ENCODE measurements around the gene SEPTIN1. TPM values are rescaled to one million over a fixed set of nuclear protein-coding genes. Genes with fewer than 3 reads are reported as not detected.

The SEPTIN1 gene
- polyA plus RNA-seq, 6 donors from 2014 or later = 102 to 145 (median 112) TPM

- Mint-ChIP-seq H3K36me3 (peaks cover 0 to 6% of the 10 kb centered on the region in 2 donors), H3K27me3 (no peaks in the 10 kb centered on the region), H3K27ac (peak overlapping the region in 2 of 6 donors; percentile 42 to 83), H3K9me3 (no peaks in the 10 kb centered on the region), H3K4me1 (peaks cover 14 to 34% (median 21%) of the 10 kb centered on the region in 3 donors), H3K4me3 (peak overlapping the region in 1 of 8 donors; percentile 18)
- no peak for DNase-seq
- ATAC-seq (ENCODE audit: low read depth in 2 of 2) = no peak
These were observed 30.9 kb upstream of the SEPTIN1 start for GRCh38 chr16:30413112-30413806.

DNA sequence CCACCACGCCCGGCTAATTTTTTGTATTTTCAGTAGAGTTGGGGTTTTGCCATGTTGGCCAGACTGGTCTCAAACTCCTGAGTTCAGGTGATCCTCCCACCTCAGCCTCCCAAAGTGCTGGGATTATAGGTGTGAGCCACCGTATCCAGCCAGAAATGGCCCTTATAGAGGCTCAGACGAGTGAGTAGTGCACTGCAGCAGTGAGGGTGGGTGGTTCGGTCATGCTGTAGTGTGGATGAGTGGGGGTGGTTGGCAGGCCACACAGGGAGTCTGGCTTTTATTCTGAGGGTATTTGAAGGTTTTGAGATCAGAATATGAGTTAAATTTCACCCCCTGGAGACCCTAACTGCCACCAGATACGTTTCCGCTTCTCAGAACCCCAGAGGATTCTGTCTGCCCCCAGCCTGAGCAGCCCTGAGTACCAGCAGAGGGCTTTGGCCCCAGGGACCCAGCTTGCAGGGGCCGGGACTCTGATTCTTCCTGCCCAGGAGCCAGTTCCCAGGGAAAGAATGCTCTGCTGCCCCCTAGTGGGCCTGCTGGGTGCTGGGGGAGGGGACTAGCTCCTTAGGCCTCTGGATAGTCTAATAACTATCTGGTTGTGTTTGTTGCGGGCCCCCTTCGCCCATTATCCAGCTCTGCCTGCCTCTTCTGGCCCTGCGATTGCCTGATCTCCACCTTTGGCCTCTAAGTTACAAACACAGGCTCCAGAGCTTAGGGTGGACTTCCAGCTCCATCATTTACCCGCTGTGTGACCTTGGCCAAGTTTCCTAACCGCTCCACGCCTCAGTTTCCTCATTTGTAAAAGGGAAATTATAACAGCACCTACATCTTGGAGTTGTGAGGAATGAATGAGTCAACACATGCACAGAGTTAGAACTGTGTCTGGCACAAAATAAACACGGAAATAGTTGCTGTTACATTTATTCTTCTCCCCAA lies 27.0 kb upstream of the SEPTIN1 start:
- ATAC-seq (ENCODE audit: low read depth in 2 of 2) = peak; percentile 62 to 67
- Mint-ChIP-seq H3K27me3 (no peaks in the 10 kb centered on the region), H3K9me3 (no peaks in the 10 kb centered on the region)

GRCh38 chr16:30407804-30408534 lies 25.6 kb upstream of the SEPTIN1 start:
- peak overlapping the region; percentile 76 to 97 (median 84) for H3K4me3 Mint-ChIP-seq
- H3K36me3 Mint-ChIP-seq = peaks cover 0 to 6% of the 10 kb centered on the region in 2 donors
- H3K9me3 Mint-ChIP-seq = no peaks in the 10 kb centered on the region
- H3K4me1 Mint-ChIP-seq = peaks cover 22 to 30% (median 28%) of the 10 kb centered on the region in 3 donors
- no peak for DNase-seq
- no peak for ATAC-seq (ENCODE audit: low read depth in 2 of 2)
- H3K27me3 Mint-ChIP-seq = no peaks in the 10 kb centered on the region
- H3K27ac Mint-ChIP-seq = peak overlapping the region in 3 of 6 donors; percentile 43 to 85 (median 80)

More for the DNA sequence above, 27.0 kb upstream of the SEPTIN1 start:
- peak overlapping the region in 5 of 6 donors; percentile 28 to 87 (median 76) for H3K27ac Mint-ChIP-seq
- peaks cover 18 to 32% (median 25%) of the 10 kb centered on the region in 3 donors for H3K4me1 Mint-ChIP-seq
- DNase-seq = peak; percentile 90
- peak overlapping the region; percentile 30 to 87 (median 75) for H3K4me3 Mint-ChIP-seq
- peaks cover 0 to 6% of the 10 kb centered on the region in 2 donors for H3K36me3 Mint-ChIP-seq

- no peaks in the 10 kb centered on the region for H3K27me3 Mint-ChIP-seq
- H3K4me1 Mint-ChIP-seq = peaks cover 22 to 31% (median 28%) of the 10 kb centered on the region in 3 donors
- peak within 1 kb of the TSS; percentile 28 to 99 (median 94) for H3K27ac Mint-ChIP-seq
- peak; percentile 86 for DNase-seq
- H3K9me3 Mint-ChIP-seq = no peaks in the 10 kb centered on the region
- peaks cover 0 to 5% of the 10 kb centered on the region in 2 donors for H3K36me3 Mint-ChIP-seq
- ATAC-seq (ENCODE audit: low read depth in 2 of 2) = peak; percentile 81 to 85
- peak within 1 kb of the TSS; percentile 81 to 99 (median 97) for H3K4me3 Mint-ChIP-seq
These were observed 24.9 kb upstream of the SEPTIN1 start, which contains the start of gene ZNF771 for GRCh38 chr16:30407102-30407803. ZNF771 (plus strand) TSS chr16:30407606; CDS start chr16:30408054, 448 bp downstream.

DNA sequence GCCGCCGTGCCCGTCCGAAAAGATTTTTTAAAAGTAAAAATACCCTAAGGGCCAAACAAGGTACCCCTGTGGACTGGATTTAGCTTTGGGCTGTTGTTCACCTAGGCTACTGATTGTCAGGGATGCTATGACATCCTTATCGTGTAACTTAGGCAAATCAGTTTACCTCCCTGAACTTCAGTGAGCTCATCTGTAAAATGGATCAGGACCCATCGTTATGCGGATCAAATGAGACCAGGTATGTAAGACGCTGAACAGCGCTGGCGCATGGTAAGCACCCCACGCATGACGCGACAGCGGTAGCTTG lies 24.4 kb upstream of the SEPTIN1 start:
- Mint-ChIP-seq H3K4me3 (peak overlapping the region; percentile 81 to 99 (median 97)), H3K27ac (peak overlapping the region; percentile 28 to 99 (median 94)), H3K4me1 (peaks cover 23 to 33% (median 28%) of the 10 kb centered on the region in 3 donors), H3K36me3 (no peaks in the 10 kb centered on the region), H3K27me3 (no peaks in the 10 kb centered on the region), H3K9me3 (no peaks in the 10 kb centered on the region)
- DNase-seq (no peak), ATAC-seq (ENCODE audit: low read depth in 2 of 2) (peak; percentile 23 to 35)

DNA sequence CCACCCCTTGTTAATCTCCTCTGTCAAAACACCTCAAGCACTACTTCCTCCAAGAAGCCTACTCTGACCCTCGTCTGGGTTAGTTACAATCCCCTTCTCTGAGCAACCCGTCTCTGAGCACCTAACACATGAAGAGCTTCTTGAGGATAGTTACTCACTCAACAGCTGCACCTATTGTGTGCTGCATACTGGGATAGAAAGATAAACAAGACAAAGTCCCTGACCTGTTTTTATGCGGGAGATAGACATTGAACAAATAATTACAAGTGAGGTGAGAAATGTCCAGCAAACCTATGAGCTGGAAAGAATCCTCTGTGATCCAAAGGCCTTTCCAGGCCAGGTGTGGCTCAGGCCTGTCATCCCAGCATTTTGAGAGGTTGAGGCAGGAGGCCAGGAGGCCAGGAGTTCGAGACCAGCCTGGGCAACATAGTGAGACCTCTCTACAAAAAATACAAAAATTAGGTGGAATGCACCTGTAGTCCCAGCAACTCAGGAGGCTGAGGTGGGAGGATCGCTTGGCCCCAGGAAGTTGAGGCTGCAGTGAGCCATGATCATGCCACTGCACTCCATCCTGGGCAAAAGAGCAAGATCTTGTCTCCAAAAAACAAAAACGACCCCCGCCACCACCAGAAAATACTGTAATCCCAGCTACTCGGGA lies 19.5 kb upstream of the SEPTIN1 start:
- no peaks in the 10 kb centered on the region for H3K9me3 Mint-ChIP-seq
- no peak overlapping the region for H3K27ac Mint-ChIP-seq
- H3K36me3 Mint-ChIP-seq = no peaks in the 10 kb centered on the region
- no peak for DNase-seq
- no peak for ATAC-seq (ENCODE audit: low read depth in 2 of 2)
- H3K4me1 Mint-ChIP-seq = peaks cover 20 to 40% (median 36%) of the 10 kb centered on the region in 3 donors
- H3K4me3 Mint-ChIP-seq = peak overlapping the region; percentile 37 to 94 (median 88)
- no peaks in the 10 kb centered on the region for H3K27me3 Mint-ChIP-seq

GRCh38 chr16:30399435-30400186 lies 17.2 kb upstream of the SEPTIN1 start:
- no peak for DNase-seq
- no peak for ATAC-seq (ENCODE audit: low read depth in 2 of 2)
- no peaks in the 10 kb centered on the region for H3K27me3 Mint-ChIP-seq
- H3K27ac Mint-ChIP-seq = peak overlapping the region in 3 of 6 donors; percentile 19 to 89 (median 82)
- no peaks in the 10 kb centered on the region for H3K36me3 Mint-ChIP-seq
- no peaks in the 10 kb centered on the region for H3K9me3 Mint-ChIP-seq
- peaks cover 32 to 51% (median 50%) of the 10 kb centered on the region in 3 donors for H3K4me1 Mint-ChIP-seq
- peak overlapping the region; percentile 84 to 94 (median 90) for H3K4me3 Mint-ChIP-seq

- ATAC-seq (ENCODE audit: low read depth in 2 of 2) = no peak
- peaks cover 35 to 58% (median 56%) of the 10 kb centered on the region in 3 donors for H3K4me1 Mint-ChIP-seq
- no peak overlapping the region for H3K27ac Mint-ChIP-seq
These were observed 16.5 kb upstream of the SEPTIN1 start for GRCh38 chr16:30398661-30399434.

GRCh38 chr16:30397776-30398660 lies 15.7 kb upstream of the SEPTIN1 start:
- H3K36me3 Mint-ChIP-seq = no peaks in the 10 kb centered on the region
- peaks cover 31 to 60% (median 51%) of the 10 kb centered on the region in 3 donors for H3K4me1 Mint-ChIP-seq
- H3K4me3 Mint-ChIP-seq = peak overlapping the region in 2 of 8 donors; percentile 10 to 97
- no peak overlapping the region for H3K27ac Mint-ChIP-seq
- no peaks in the 10 kb centered on the region for H3K9me3 Mint-ChIP-seq
- no peaks in the 10 kb centered on the region for H3K27me3 Mint-ChIP-seq
- no peak for DNase-seq
- no peak for ATAC-seq (ENCODE audit: low read depth in 2 of 2)

More at GRCh38 chr16:30398661-30399434, 16.5 kb upstream of the SEPTIN1 start:
- Mint-ChIP-seq H3K36me3 (no peaks in the 10 kb centered on the region), H3K27me3 (no peaks in the 10 kb centered on the region), H3K9me3 (no peaks in the 10 kb centered on the region), H3K4me3 (peak overlapping the region in 7 of 8 donors; percentile 35 to 89 (median 80))
- no peak for DNase-seq

GRCh38 chr16:30397056-30397455 lies 14.7 kb upstream of the SEPTIN1 start:
- DNase-seq = no peak
- Mint-ChIP-seq H3K27me3 (no peaks in the 10 kb centered on the region), H3K36me3 (no peaks in the 10 kb centered on the region), H3K27ac (peak overlapping the region in 2 of 6 donors; percentile 11 to 92), H3K4me3 (peak overlapping the region in 6 of 8 donors; percentile 24 to 97 (median 88)), H3K9me3 (no peaks in the 10 kb centered on the region), H3K4me1 (peaks cover 31 to 60% (median 49%) of the 10 kb centered on the region in 3 donors)
- no peak for ATAC-seq (ENCODE audit: low read depth in 2 of 2)
